HFFc6 (cell line): Measurements from ENCODE around the gene PLD5. TPM values are rescaled to one million over a fixed set of nuclear protein-coding genes. Genes with fewer than 3 reads are reported as not detected.

Experiments used
- DNase-seq: peaks from one replicate; pipeline ENCODE4 v3.0.0-alpha.2; 2018
- H3K27ac Mint-ChIP-seq: 2 replicates; pipeline ENCODE4 v1.8.0; 2020; ENCODE audit warnings: mild to moderate bottlenecking, mixed read lengths
- H3K27me3 Mint-ChIP-seq: 2 replicates; pipeline ENCODE4 v1.8.0; 2021; ENCODE audit warnings: mild to moderate bottlenecking, moderate library complexity, mixed read lengths; ENCODE audit not compliant: insufficient read depth
- H3K36me3 Mint-ChIP-seq: 2 replicates; pipeline ENCODE4 v1.8.0; 2021; ENCODE audit warnings: low read depth, mixed read lengths
- H3K4me1 Mint-ChIP-seq: 2 replicates; pipeline ENCODE4 v1.8.0; 2020; ENCODE audit warnings: low read depth, mixed read lengths
- H3K4me3 Mint-ChIP-seq: 2 replicates; pipeline ENCODE4 v1.8.0; 2020; ENCODE audit warnings: mild to moderate bottlenecking, moderate library complexity, mixed read lengths
- H3K9me3 Mint-ChIP-seq: 2 replicates; pipeline ENCODE4 v1.8.0; 2020; ENCODE audit warnings: mild to moderate bottlenecking, mixed read lengths
- total RNA-seq, 6 experiments: library from RNA; stranded (reverse); fragmentation: NEBNext Ultra II Directional; extraction: Animal tissue kit (Norgen Biotek cat#: 25700); gene quantifications; 2 replicates in 1 of 6; 3 replicates in 5 of 6; pipeline ENCODE4 v1.2.3, GENCODE V29; 2021
- TF ChIP-seq, protein P1 (sequence below): fragments of 200-600 bp; sonication (generic); IDR thresholded peaks from 2 replicates; pipeline ENCODE4 v1.5.0; 2021; ENCODE audit warnings: antibody characterized with exemption, mild to moderate bottlenecking

The PLD5 gene
- total RNA-seq, 6 experiments from 2014 or later = not detected

DNA sequence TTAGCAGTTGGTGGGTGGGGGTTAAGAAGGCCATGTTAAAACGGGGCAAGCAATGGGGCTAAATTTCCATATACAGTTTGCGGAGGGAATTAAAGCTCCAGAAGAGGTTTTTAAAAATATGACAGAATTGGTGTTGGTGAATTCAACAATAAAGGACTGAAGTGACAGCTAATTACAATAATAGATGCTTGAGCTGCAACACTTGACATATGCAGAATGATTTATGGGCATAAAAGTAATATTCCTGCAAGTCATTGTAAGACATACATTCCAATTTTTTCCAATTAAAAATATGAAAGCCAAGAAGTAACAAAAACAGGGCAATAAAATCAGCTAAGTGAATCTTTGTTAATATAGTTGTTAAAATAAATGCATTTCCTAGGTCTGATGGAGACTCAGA is 323.4 kb downstream of the PLD5 start:
- Mint-ChIP-seq H3K9me3 (peaks cover 48% of the 10 kb centered on the region), H3K27me3 (peaks cover 4% of the 10 kb centered on the region), H3K27ac (no peak overlapping the region), H3K4me1 (no peaks in the 10 kb centered on the region), H3K36me3 (no peaks in the 10 kb centered on the region), H3K4me3 (no peak overlapping the region)
- TF ChIP-seq, protein P1, sequence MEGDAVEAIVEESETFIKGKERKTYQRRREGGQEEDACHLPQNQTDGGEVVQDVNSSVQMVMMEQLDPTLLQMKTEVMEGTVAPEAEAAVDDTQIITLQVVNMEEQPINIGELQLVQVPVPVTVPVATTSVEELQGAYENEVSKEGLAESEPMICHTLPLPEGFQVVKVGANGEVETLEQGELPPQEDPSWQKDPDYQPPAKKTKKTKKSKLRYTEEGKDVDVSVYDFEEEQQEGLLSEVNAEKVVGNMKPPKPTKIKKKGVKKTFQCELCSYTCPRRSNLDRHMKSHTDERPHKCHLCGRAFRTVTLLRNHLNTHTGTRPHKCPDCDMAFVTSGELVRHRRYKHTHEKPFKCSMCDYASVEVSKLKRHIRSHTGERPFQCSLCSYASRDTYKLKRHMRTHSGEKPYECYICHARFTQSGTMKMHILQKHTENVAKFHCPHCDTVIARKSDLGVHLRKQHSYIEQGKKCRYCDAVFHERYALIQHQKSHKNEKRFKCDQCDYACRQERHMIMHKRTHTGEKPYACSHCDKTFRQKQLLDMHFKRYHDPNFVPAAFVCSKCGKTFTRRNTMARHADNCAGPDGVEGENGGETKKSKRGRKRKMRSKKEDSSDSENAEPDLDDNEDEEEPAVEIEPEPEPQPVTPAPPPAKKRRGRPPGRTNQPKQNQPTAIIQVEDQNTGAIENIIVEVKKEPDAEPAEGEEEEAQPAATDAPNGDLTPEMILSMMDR = no peak
- no peak for DNase-seq

DNA sequence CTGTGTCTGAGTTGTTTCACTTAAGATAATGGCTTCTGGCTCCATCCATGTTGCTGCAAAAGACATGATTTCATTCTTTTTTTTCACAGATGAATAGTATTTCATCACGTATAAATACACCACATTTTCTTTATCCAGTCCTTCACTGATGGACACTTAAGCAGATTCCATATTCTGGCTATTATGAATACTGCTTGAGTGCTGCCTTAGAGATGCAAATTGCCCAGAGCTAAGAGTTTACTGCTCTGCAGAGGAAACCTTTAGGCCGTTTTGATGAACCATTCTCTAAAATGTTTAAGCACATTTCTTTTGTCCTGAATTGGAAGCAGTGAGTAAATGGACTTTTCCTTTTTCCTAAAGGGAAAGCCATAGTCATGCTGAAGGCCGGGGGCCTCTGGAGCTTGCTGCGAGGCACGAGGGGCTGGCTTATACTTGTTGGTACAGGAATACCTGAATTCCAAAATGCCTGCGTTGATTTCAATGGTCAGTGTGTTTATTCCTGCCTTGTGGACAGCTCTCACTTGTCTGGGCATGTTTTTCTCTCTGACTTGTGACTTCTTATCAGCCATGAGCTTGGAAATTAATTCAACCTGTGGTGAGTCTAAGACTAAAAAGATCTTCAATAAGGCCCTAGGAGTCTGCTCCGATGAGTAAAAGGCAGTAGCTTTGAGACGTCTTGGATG is 324.6 kb downstream of the PLD5 start:
- H3K9me3 Mint-ChIP-seq = peaks cover 47% of the 10 kb centered on the region
- no peak overlapping the region for H3K4me3 Mint-ChIP-seq
- H3K27ac Mint-ChIP-seq = no peak overlapping the region
- no peak for DNase-seq
- H3K27me3 Mint-ChIP-seq = peaks cover 4% of the 10 kb centered on the region
- TF ChIP-seq, protein P1 = no peak
- H3K36me3 Mint-ChIP-seq = no peaks in the 10 kb centered on the region
- no peaks in the 10 kb centered on the region for H3K4me1 Mint-ChIP-seq

DNA sequence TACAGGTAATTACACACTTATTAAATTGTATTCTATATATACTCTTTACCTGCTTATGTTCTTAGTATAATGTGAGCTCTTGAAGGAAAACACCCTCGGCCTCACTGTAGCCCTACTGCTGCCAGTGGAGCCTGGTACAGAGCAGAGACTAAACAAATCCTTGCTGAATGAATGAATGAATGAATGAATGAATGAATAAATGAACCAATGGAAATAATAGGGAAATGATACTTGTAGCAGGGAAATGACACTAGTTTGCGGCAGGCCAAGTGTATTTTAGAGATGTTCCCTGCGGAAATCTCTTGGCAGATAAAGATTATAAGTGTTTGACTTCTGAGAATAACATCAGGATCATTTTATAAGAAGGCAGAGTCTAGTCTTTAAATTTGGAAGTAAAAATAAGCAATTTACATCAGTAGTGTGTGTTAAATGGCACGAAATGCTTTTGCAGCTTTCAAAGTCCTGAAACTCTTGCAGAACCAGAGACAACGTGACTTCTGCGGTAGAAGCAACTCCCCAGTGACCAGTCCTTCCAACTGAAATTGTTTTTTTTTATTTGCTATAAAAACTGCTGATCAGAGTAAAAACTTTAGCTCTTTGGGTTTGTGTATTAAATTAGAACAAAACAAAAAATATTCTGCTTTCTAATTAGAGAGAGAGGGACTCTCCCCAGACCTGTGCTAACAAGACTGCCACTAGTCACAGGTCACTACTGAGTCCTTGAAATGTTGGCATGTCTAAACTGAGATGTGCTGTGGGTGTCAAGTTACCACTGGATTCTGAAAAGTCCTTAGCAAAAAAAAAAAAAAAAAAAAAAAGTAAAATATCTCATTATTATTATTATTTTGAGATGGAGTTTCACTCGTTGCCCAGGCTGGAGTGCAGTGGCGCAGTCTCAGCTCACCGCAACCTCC is 326.3 kb downstream of the PLD5 start:
- Mint-ChIP-seq H3K4me3 (no peak overlapping the region), H3K9me3 (peaks cover 37% of the 10 kb centered on the region), H3K36me3 (no peaks in the 10 kb centered on the region)

DNA sequence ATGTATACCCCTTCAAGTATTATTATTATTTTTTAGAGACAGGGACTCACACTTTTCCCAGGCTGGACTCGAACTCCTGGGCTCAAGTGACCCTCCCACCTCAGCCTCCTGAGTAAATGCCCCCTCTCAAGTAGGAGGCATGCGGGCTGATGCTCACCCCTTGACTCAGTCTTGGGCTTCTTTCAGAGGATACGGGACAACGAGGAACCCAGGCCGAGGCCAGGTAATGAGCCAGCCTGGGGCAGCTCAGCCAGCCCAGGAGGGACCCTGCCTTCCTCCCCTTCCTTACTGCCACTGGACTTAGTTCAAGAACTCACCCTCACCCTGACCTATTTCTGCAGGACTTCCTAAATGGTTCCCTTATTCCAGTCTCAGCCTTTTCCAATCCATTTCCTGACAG is 327.6 kb downstream of the PLD5 start:
- Mint-ChIP-seq H3K4me3 (no peak overlapping the region), H3K36me3 (0 out of 2 replicates have a peak, but pooled peaks cover 4% of the 10 kb centered on the region), H3K27me3 (peaks cover 4% of the 10 kb centered on the region), H3K9me3 (peaks cover 36% of the 10 kb centered on the region), H3K4me1 (no peaks in the 10 kb centered on the region), H3K27ac (no peak overlapping the region)
- TF ChIP-seq, protein P1 = no peak
- no peak for DNase-seq

More for the DNA sequence above, 326.3 kb downstream of the PLD5 start:
- no peak overlapping the region for H3K27ac Mint-ChIP-seq
- no peaks in the 10 kb centered on the region for H3K4me1 Mint-ChIP-seq
- TF ChIP-seq, protein P1 = no peak
- H3K27me3 Mint-ChIP-seq = peaks cover 4% of the 10 kb centered on the region
- no peak for DNase-seq

DNA sequence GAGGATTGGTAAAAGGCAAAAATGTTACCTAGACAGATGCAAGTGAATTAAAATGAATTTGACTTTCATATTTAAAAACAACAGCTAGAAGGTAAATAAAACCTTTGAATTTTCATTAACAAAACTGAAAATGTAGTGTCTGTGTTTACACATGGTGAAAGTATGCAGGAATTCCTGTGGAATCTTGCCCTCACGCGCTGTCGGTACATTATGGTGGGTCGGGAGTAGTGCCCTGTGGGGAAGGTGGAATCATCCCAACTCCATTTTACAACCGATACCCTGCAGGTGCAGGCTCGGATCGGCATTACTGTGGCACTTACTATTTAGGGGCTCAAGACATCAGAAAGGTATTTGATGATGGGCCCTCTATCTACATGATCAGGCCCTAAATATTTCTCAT is 328.4 kb downstream of the PLD5 start:
- Mint-ChIP-seq H3K9me3 (peaks cover 42% of the 10 kb centered on the region), H3K36me3 (0 out of 2 replicates have a peak, but pooled peaks cover 4% of the 10 kb centered on the region), H3K4me3 (no peak overlapping the region), H3K4me1 (no peaks in the 10 kb centered on the region), H3K27me3 (peaks cover 4% of the 10 kb centered on the region), H3K27ac (no peak overlapping the region)
- DNase-seq = no peak
- TF ChIP-seq, protein P1 = no peak
